GM12878 (cell line): ENCODE data around the gene DST. TPM values are rescaled to one million over a fixed set of nuclear protein-coding genes. Genes with fewer than 3 reads are reported as not detected.

ENCODE experiments used
- CHD1 ChIP-seq: IDR thresholded peaks from 2 replicates; pipeline ENCODE4 v1.6.1; 2012; ENCODE audit warnings: low read depth, low read length, improper control_type of control experiment
- HDAC6 ChIP-seq: fragments of 200-600 bp; sonication (generic); IDR thresholded peaks from one replicate; pipeline ENCODE4 v1.8.0; 2017; ENCODE audit warnings: antibody characterized with exemption; ENCODE audit not compliant: unreplicated experiment
- KAT2A ChIP-seq: conservative IDR thresholded peaks from 2 replicates; pipeline ENCODE4 v1.6.1; 2011; ENCODE audit warnings: low read depth, low read length; ENCODE audit not compliant: control insufficient read depth
- RB1 ChIP-seq: fragments of 450-650 bp; formaldehyde crosslinking; IDR thresholded peaks from 2 replicates; pipeline ENCODE4 v1.6.1; 2017; ENCODE audit warnings: mild to moderate bottlenecking, borderline replicate concordance
- TCF3 ChIP-seq: IDR thresholded peaks from 2 replicates; pipeline ENCODE4 v1.6.1; 2012; ENCODE audit warnings: low read depth, mild to moderate bottlenecking, low read length, borderline replicate concordance; ENCODE audit not compliant: insufficient read depth
- polyA plus RNA-seq, 11 experiments: library from polyadenylated mRNA; depleted of rRNA in 4 of 11; unstranded in 6 of 11; stranded (reverse) in 5 of 11; fragments of >200 nt; fragmentation: Nextera tagmentation in 4 of 11; fragmentation: Illumina TruSeq in 1 of 11; extraction: Ambion mirVana in 4 of 11; extraction: Trizol in 1 of 11; gene quantifications; 1 replicate in 1 of 11; 2 replicates in 10 of 11; pipeline versions ENCODE4 v1.2.1 to v1.2.3, GENCODE V29; 2011 to 2016; ENCODE audit warnings: inconsistent platforms in 2 of 11, missing spikeins in 2 of 11, low read depth in 1 of 11
- total RNA-seq, 4 experiments: library from RNA; depleted of rRNA in 3 of 4; stranded (reverse); fragments of >200 nt in 3 of 4; fragmentation: Illumina TruSeq in 1 of 4; extraction: Trizol in 1 of 4; gene quantifications; 2 replicates each; pipeline versions ENCODE4 v1.2.1 to v1.2.3, GENCODE V29; 2013 to 2021
- TF ChIP-seq, protein P1 (sequence below): IDR thresholded peaks from 2 replicates; pipeline ENCODE4 v1.6.1; 2011; ENCODE audit warnings: low read depth, low read length, improper control_type of control experiment, borderline replicate concordance
- TF ChIP-seq, protein P2 (sequence below), 3 experiments: IDR thresholded peaks in 2 of 3; conservative IDR thresholded peaks in 1 of 3; 2 replicates each; pipeline ENCODE4 v1.5.1; 2011; ENCODE audit warnings: low read depth in 3 of 3, low read length in 3 of 3, mild to moderate bottlenecking in 3 of 3, control low read depth in 2 of 3, moderate library complexity in 2 of 3, inconsistent platforms in 1 of 3, mixed read lengths in 1 of 3; ENCODE audit not compliant: control insufficient read depth in 2 of 3, insufficient read depth in 1 of 3; ENCODE audit errors: extremely low read depth in 1 of 3
- TF ChIP-seq, protein P3 (sequence below): IDR thresholded peaks from 2 replicates; pipeline ENCODE4 v1.6.1; 2011; ENCODE audit warnings: mild to moderate bottlenecking, low read depth, low read length, moderate library complexity; ENCODE audit not compliant: insufficient replicate concordance
- TF ChIP-seq, protein P4 (sequence below): IDR thresholded peaks from 2 replicates; pipeline ENCODE4 v1.6.1; 2011; ENCODE audit warnings: low read depth, mild to moderate bottlenecking, low read length, moderate library complexity, borderline replicate concordance; ENCODE audit errors: extremely low read depth

Gene DST
- total and polyA plus RNA-seq, 10 of the 15 experiments (the other 5 are each of a cell fraction or from before 2014, with no cell fraction given), result 32.1 to 156 (median 75.0) TPM

DNA sequence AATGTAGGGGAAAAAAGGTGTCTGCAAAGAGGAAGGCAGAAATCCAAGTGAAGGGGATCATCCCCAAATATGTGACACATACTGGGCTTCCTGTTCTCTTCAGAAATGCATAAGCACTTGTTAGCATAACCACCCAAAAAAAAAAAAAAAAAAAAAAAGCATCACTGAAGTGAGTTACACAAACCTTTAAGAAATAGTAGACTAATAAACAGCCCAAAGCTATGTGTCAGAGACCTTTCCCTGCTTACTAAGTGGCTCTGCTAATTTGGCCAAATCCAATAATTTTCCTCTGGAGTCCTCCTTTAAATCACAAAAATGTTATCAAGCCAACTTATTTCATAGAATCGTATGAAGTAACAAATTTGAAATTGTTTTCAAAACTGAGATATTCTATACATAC lies 7.5 kb upstream of the DST start (continued):
- no peak for TF ChIP-seq KAT2A
- no peak for TF ChIP-seq TCF3
- no peak for TF ChIP-seq RB1
- no peak for TF ChIP-seq CHD1
- no peak for TF ChIP-seq HDAC6
- TF ChIP-seq, protein P1, sequence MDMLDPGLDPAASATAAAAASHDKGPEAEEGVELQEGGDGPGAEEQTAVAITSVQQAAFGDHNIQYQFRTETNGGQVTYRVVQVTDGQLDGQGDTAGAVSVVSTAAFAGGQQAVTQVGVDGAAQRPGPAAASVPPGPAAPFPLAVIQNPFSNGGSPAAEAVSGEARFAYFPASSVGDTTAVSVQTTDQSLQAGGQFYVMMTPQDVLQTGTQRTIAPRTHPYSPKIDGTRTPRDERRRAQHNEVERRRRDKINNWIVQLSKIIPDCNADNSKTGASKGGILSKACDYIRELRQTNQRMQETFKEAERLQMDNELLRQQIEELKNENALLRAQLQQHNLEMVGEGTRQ, result no peak
- TF ChIP-seq, protein P2, sequence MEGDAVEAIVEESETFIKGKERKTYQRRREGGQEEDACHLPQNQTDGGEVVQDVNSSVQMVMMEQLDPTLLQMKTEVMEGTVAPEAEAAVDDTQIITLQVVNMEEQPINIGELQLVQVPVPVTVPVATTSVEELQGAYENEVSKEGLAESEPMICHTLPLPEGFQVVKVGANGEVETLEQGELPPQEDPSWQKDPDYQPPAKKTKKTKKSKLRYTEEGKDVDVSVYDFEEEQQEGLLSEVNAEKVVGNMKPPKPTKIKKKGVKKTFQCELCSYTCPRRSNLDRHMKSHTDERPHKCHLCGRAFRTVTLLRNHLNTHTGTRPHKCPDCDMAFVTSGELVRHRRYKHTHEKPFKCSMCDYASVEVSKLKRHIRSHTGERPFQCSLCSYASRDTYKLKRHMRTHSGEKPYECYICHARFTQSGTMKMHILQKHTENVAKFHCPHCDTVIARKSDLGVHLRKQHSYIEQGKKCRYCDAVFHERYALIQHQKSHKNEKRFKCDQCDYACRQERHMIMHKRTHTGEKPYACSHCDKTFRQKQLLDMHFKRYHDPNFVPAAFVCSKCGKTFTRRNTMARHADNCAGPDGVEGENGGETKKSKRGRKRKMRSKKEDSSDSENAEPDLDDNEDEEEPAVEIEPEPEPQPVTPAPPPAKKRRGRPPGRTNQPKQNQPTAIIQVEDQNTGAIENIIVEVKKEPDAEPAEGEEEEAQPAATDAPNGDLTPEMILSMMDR (IDR thresholded peaks at IDR 0.05 in 2 of 3, conservative IDR thresholded peaks at IDR 0.05 in 1 of 3; ENCODE audit: control insufficient read depth in 2 of 3, extremely low read depth in 1 of 3, insufficient read depth in 1 of 3, low read depth in 3 of 3, low read length in 3 of 3), result no peak
- TF ChIP-seq, protein P3, sequence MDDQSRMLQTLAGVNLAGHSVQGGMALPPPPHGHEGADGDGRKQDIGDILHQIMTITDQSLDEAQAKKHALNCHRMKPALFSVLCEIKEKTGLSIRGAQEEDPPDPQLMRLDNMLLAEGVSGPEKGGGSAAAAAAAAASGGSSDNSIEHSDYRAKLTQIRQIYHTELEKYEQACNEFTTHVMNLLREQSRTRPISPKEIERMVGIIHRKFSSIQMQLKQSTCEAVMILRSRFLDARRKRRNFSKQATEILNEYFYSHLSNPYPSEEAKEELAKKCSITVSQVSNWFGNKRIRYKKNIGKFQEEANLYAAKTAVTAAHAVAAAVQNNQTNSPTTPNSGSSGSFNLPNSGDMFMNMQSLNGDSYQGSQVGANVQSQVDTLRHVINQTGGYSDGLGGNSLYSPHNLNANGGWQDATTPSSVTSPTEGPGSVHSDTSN, result no peak
- TF ChIP-seq, protein P4, sequence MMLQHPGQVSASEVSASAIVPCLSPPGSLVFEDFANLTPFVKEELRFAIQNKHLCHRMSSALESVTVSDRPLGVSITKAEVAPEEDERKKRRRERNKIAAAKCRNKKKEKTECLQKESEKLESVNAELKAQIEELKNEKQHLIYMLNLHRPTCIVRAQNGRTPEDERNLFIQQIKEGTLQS, result no peak
